Measurements from ENCODE around the gene TOGARAM2. TPM values are rescaled to one million over a fixed set of nuclear protein-coding genes. Genes with fewer than 3 reads are reported as not detected.

The TOGARAM2 gene
- total and polyA plus RNA-seq, 2 of the 13 experiments (the other 11 are each of a cell fraction or from before 2014, with no cell fraction given), result under 0.01 to 0.05 TPM

DNA sequence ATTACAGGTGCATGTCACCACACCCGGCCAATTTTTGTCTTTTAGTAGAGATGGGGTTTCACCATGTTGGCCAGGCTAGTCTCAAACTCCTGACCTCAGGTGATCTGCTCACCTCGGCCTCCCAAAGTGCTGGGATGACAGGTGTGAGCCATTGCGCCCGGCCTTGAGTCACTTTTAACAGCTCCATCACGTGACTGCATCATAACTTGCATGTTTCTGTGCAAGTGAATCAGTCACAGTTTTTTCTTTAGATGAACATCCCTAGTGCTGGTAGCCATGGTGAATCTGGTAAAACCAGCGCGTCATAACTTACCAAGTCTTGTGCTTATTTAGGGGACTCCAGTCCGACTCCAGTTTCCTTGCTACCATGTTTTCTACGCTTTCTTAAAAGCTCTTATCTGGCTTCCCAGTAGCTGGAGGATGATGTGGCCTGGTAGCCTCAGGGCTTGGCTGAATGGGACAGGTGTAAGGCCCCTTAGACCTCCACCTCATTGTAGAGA lies 60.1 kb downstream of the TOGARAM2 start:
- H3K9ac ChIP-seq (ENCODE audit: insufficient read depth, low read depth, low read length), result no peak overlapping the region
- peaks cover 2 to 53% of the 10 kb centered on the region in 2 experiments; a peak in 4 of 5 replicates for H3K27me3 ChIP-seq (ENCODE audit: control insufficient read depth in 1 of 2, insufficient read depth in 2 of 2, low read length in 2 of 2)
- ATAC-seq, result no peak
- ChIA-PET CTCF (ENCODE audit: low intra/inter-chr PET ratio, low total read pairs) (no interaction called here), POLR2A (no interaction called here)
- no peak for FAIRE-seq
- TF ChIP-seq, protein P1, sequence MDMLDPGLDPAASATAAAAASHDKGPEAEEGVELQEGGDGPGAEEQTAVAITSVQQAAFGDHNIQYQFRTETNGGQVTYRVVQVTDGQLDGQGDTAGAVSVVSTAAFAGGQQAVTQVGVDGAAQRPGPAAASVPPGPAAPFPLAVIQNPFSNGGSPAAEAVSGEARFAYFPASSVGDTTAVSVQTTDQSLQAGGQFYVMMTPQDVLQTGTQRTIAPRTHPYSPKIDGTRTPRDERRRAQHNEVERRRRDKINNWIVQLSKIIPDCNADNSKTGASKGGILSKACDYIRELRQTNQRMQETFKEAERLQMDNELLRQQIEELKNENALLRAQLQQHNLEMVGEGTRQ (IDR thresholded peaks at IDR 0.05; ENCODE audit: low read depth, low read length), result 0 out of 2 replicates have a peak, but pooled peaks have one; percentile 7
- TF ChIP-seq, protein P1 (CRISPR knock-in tag; IDR thresholded peaks at IDR 0.05; ENCODE audit: borderline replicate concordance), result no peak
- TF ChIP-seq CREB1 (IDR thresholded peaks at IDR 0.05) (0 out of 2 replicates have a peak, but pooled peaks have one; percentile 23), CREB1 (CRISPR knock-in tag; IDR thresholded peaks at IDR 0.05) (no peak), RAD51 (IDR thresholded peaks at IDR 0.05; ENCODE audit: borderline replicate concordance) (peak; percentile 56; the same call in 1 of the 2 replicates), BRCA1 (CRISPR knock-in tag; IDR thresholded peaks at IDR 0.05) (no peak)
- H3K36me3 ChIP-seq (replicated peaks in 1 of 2; ENCODE audit: control insufficient read depth in 1 of 2, insufficient read depth in 2 of 2, low read length in 2 of 2), result no peaks in the 10 kb centered on the region
- no peak overlapping the region for H2AFZ ChIP-seq (ENCODE audit: low read length)
- H3K4me1 ChIP-seq (ENCODE audit: insufficient read depth, low read length), result peaks cover 6% of the 10 kb centered on the region
- no peak overlapping the region for H3K4me2 ChIP-seq (ENCODE audit: low read depth, low read length)
- in situ Hi-C loops (cut with HindIII; ENCODE audit: extremely low pct_ligation_motif_present, low pct_unique_long_range_greater_than_20kb) (no loop called here), intact Hi-C loops (cut with micrococcal nuclease; ENCODE audit: unreplicated experiment) (no loop called here)
- H4K20me1 ChIP-seq (ENCODE audit: insufficient read depth, low read length), result no peaks in the 10 kb centered on the region
- H3K9me3 ChIP-seq (ENCODE audit: low read length), result no peaks in the 10 kb centered on the region
- no peak overlapping the region for H3K27ac ChIP-seq (ENCODE audit: extremely low read length, insufficient read depth, low read length)
- DNase-seq (ENCODE audit: low spot score), result no peak
- WGBS (ENCODE audit: low lambda C conversion rate), result 39% methylated on average over 9 of the region's 9 CpGs
- BruUV-seq (replicated peaks), result no TSS peak
- no peaks in the 10 kb centered on the region for H3K79me2 ChIP-seq (ENCODE audit: insufficient read depth, low read length)
- H3K4me3 ChIP-seq (replicated peaks in 1 of 3; ENCODE audit: insufficient read depth in 1 of 3, low read depth in 2 of 3, low read length in 3 of 3), result no peak overlapping the region

DNA sequence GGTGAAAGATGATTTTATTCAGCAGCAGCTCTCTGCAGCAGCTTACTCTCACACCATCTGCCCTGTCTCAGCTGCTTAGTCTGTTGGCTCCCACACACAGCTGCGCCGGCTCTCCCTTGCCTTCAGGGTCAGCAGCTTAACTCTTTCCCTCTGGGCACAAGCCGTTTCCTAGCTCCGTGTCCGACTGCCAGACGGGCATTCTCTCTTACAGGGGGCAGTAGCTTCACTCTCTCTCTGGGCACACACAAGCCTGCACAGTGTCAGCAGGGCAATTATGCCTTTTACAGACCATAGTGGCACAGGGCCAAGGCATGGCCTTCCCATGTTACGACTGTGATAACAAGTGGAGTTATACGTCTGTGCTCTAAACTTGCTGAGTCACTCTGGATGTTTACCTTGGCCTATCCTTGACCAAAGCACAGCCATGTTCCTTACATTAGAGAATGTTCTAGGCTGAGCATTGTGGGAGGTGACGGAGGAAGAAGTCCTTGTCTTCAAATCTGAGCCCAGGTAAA lies 61.5 kb downstream of the TOGARAM2 start:
- H3K36me3 ChIP-seq (replicated peaks in 1 of 2; ENCODE audit: control insufficient read depth in 1 of 2, insufficient read depth in 2 of 2, low read length in 2 of 2), result no peaks in the 10 kb centered on the region
- no peaks in the 10 kb centered on the region for H3K79me2 ChIP-seq (ENCODE audit: insufficient read depth, low read length)
- FAIRE-seq (no peak), DNase-seq (ENCODE audit: low spot score) (no peak), ATAC-seq (no peak; the same call in 1 of the 3 replicates)
- no peaks in the 10 kb centered on the region for H4K20me1 ChIP-seq (ENCODE audit: insufficient read depth, low read length)
- H3K9ac ChIP-seq (ENCODE audit: insufficient read depth, low read depth, low read length), result no peak overlapping the region
- no peak overlapping the region for H3K4me2 ChIP-seq (ENCODE audit: low read depth, low read length)
- H3K27me3 ChIP-seq (ENCODE audit: control insufficient read depth in 1 of 2, insufficient read depth in 2 of 2, low read length in 2 of 2), result peaks cover 2 to 58% of the 10 kb centered on the region in 2 experiments; a peak in 4 of 5 replicates
- ChIA-PET CTCF (ENCODE audit: low intra/inter-chr PET ratio, low total read pairs) (no interaction called here), POLR2A (no interaction called here)
- WGBS (ENCODE audit: low lambda C conversion rate), result 39% methylated on average over 9 of the region's 9 CpGs
- in situ Hi-C loops (cut with HindIII; ENCODE audit: extremely low pct_ligation_motif_present, low pct_unique_long_range_greater_than_20kb), result no loop called here
- H3K4me3 ChIP-seq (replicated peaks in 1 of 3; ENCODE audit: insufficient read depth in 1 of 3, low read depth in 2 of 3, low read length in 3 of 3), result no peak overlapping the region
- no peaks in the 10 kb centered on the region for H3K9me3 ChIP-seq (ENCODE audit: low read length)
- no TSS peak for BruUV-seq (replicated peaks)
- no peak overlapping the region for H2AFZ ChIP-seq (ENCODE audit: low read length)
- no peak overlapping the region for H3K27ac ChIP-seq (ENCODE audit: extremely low read length, insufficient read depth, low read length)
- H3K4me1 ChIP-seq (ENCODE audit: insufficient read depth, low read length), result peaks cover 6% of the 10 kb centered on the region
- intact Hi-C loops (cut with micrococcal nuclease; ENCODE audit: unreplicated experiment), result no loop called here
- TF ChIP-seq ZNF720 (CRISPR knock-in tag; IDR thresholded peaks at IDR 0.05) (no peak), ZNF441 (CRISPR knock-in tag; IDR thresholded peaks at IDR 0.05; ENCODE audit: borderline replicate concordance) (no peak), FOXA3 (CRISPR knock-in tag; IDR thresholded peaks at IDR 0.05) (peak; percentile 52; the same call in 1 of the 2 replicates), MAFK (conservative IDR thresholded peaks at IDR 0.05 in 1 of 2, IDR thresholded peaks at IDR 0.05 in 1 of 2; ENCODE audit: low read length in 2 of 2) (peak in 1 of 2 experiments; percentile 53; a peak in 3 of 4 replicates), MAFF (IDR thresholded peaks at IDR 0.05; ENCODE audit: low read depth, low read length) (0 out of 2 replicates have a peak, but pooled peaks have one; percentile 36), NFE2 (CRISPR knock-in tag; IDR thresholded peaks at IDR 0.05) (peak; percentile 86; the same call in 1 of the 2 replicates), NFE2L2 (IDR thresholded peaks at IDR 0.05; ENCODE audit: low read length) (peak; percentile 94), ZNF563 (CRISPR knock-in tag; IDR thresholded peaks at IDR 0.05) (no peak)
- TF ChIP-seq, protein P2, sequence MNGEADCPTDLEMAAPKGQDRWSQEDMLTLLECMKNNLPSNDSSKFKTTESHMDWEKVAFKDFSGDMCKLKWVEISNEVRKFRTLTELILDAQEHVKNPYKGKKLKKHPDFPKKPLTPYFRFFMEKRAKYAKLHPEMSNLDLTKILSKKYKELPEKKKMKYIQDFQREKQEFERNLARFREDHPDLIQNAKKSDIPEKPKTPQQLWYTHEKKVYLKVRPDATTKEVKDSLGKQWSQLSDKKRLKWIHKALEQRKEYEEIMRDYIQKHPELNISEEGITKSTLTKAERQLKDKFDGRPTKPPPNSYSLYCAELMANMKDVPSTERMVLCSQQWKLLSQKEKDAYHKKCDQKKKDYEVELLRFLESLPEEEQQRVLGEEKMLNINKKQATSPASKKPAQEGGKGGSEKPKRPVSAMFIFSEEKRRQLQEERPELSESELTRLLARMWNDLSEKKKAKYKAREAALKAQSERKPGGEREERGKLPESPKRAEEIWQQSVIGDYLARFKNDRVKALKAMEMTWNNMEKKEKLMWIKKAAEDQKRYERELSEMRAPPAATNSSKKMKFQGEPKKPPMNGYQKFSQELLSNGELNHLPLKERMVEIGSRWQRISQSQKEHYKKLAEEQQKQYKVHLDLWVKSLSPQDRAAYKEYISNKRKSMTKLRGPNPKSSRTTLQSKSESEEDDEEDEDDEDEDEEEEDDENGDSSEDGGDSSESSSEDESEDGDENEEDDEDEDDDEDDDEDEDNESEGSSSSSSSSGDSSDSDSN (CRISPR knock-in tag; IDR thresholded peaks at IDR 0.05), result no peak

All from HepG2 (cell line).